NCI-H510A treated with DMSO at 0.1 percent for 48 hours (cell line): Measurements from ENCODE around the gene ITPKC.
"Not testable (repeated sequence)": the region's sequence is repeated elsewhere in the genome, so short reads cannot be mapped to it uniquely, and the experiment has no call there.

ENCODE experiments used
- DNase-seq: peaks from one replicate; lab custom pipeline; 2025; lab: John Stamatoyannopoulos, UW

ITPKC gene

GRCh38 chr19:40768869-40769268 is 52.0 kb downstream of the ITPKC start:
- no peak for DNase-seq

GRCh38 chr19:40771101-40771862 is 54.4 kb downstream of the ITPKC start:
- DNase-seq: not testable (repeated sequence)

GRCh38 chr19:40774916-40775631 is 58.2 kb downstream of the ITPKC start, which contains the start of gene MIA:
Gene MIA (plus strand): TSS chr19:40775521. CDS start chr19:40775543, 22 bp downstream.
- no peak for DNase-seq

- DNase-seq: no peak
Observed at GRCh38 chr19:40775632-40776022, 58.7 kb downstream of the ITPKC start.

- no peak for DNase-seq
Observed at GRCh38 chr19:40776364-40776763, 59.5 kb downstream of the ITPKC start.

GRCh38 chr19:40776932-40777644 is 60.2 kb downstream of the ITPKC start:
- DNase-seq: peak; percentile 87

- no peak for DNase-seq
Observed at GRCh38 chr19:40777645-40777936, 60.7 kb downstream of the ITPKC start.

- peak; percentile 98 for DNase-seq
Observed at GRCh38 chr19:40777937-40778705, 61.2 kb downstream of the ITPKC start, which contains the start of gene RAB4B. Gene RAB4B (plus strand): TSS chr19:40778247. CDS start chr19:40778376, 129 bp downstream.

- DNase-seq: no peak
Observed at GRCh38 chr19:40778706-40779284, 61.9 kb downstream of the ITPKC start.

GRCh38 chr19:40780582-40780981 is 63.7 kb downstream of the ITPKC start:
- DNase-seq: no peak

- no peak for DNase-seq
Observed at GRCh38 chr19:40781140-40781539, 64.2 kb downstream of the ITPKC start.

- no peak for DNase-seq
Observed at GRCh38 chr19:40783711-40784110, 66.8 kb downstream of the ITPKC start.

- not testable (repeated sequence) for DNase-seq
Observed at GRCh38 chr19:40784146-40784545, 67.2 kb downstream of the ITPKC start.

- no peak for DNase-seq
Observed at GRCh38 chr19:40785526-40785925, 68.6 kb downstream of the ITPKC start.

- no peak for DNase-seq
Observed at GRCh38 chr19:40786060-40787037, 69.4 kb downstream of the ITPKC start.
